Germinal center (tissue), 1 donor: ENCODE results near the gene EVI5L.
"Not testable (repeated sequence)": the region's sequence is repeated elsewhere in the genome, so short reads cannot be mapped to it uniquely, and the experiment has no call there.

Experiments
- DNase-seq: peaks from one replicate; pipeline ENCODE4 v3.0.0; 2012; ENCODE audit warnings: mixed read lengths, low spot score

Gene EVI5L

DNA sequence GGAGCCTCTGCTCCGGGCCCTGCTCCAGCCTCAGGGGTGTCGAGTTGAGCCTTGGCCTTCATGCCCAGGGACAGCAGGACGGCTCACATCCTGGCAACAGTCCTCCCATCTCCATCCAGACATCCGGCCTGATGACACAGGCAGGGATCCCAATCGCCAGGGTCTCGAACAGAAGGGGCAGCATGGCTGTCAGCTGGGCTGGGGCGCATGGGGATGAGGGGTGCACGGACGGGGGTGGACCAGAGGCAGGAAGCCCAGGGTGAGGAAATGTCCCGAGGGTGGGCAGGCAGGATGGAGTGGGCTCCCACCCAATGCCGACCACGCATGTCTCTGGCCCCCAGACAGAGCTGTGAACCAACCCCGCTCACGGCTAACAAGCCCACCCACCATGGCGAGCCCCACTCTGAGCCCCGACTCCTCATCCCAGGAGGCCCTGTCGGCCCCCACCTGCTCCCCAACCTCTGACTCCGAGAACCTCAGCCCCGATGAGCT is 16.2 kb downstream of the EVI5L start:
- DNase-seq = no peak

DNA sequence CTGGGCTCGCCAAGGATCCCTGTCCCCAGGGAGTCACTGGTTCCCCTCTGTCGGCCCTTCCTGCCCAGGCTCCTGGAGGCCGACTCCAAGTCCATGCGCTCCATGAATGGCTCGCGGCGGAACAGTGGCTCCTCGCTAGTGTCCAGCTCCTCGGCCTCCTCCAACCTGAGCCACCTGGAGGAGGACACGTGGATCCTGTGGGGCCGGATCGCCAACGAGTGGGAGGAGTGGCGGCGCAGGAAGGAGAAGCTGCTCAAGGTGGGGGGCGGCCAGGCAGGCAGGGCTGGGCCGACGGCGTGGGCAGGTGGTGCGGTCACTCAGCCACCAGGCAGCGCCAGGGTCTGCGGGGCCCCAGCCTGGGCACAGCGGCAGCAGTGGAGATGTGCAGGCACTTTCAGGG is 17.6 kb downstream of the EVI5L start:
- no peak for DNase-seq

DNA sequence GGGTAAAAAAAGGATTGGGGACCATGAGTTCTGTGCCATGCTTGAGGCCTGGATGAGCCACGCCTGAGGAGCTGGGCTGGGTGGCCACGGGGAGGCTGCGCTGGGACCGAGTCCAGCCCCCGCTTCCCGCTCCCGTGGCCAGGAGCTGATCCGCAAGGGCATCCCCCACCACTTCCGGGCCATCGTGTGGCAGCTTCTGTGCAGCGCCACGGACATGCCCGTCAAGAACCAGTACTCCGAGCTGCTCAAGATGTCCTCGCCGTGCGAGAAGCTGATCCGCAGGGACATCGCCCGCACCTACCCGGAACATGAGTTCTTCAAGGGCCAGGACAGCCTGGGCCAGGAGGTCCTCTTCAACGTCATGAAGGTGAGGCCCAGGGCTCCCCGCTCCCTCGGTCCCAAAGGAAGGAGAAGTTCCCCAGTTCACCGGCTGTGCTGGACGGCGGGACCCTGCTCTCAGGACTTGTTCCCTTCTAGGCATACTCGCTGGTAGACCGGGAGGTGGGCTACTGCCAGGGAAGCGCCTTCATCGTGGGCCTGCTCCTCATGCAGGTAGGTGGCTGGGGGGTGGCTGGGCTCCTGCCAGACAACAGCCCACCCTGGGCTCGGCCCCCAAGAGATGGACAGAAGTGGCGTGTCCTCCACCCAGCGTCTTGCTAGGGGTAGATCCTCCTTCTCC is 18.9 kb downstream of the EVI5L start:
- DNase-seq = no peak

DNA sequence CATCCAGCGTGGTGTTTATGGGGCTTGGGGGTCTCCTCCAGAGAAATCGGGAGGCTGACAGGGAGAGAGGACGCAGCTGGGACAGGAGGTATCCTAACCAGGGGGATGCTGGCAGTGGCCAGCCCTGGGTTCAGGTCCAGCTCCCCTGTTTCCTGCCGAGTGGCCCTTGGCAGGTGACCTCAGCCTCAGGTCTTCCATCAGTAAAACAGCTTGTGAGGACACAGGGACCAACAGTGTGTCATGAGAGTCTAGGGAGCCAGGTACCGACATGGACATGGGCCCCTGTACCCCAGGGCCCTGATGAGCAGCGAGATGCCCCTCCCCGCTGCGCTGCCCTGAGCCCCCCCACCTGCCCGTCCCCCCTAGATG is 19.6 kb downstream of the EVI5L start:
- DNase-seq = no peak

DNA sequence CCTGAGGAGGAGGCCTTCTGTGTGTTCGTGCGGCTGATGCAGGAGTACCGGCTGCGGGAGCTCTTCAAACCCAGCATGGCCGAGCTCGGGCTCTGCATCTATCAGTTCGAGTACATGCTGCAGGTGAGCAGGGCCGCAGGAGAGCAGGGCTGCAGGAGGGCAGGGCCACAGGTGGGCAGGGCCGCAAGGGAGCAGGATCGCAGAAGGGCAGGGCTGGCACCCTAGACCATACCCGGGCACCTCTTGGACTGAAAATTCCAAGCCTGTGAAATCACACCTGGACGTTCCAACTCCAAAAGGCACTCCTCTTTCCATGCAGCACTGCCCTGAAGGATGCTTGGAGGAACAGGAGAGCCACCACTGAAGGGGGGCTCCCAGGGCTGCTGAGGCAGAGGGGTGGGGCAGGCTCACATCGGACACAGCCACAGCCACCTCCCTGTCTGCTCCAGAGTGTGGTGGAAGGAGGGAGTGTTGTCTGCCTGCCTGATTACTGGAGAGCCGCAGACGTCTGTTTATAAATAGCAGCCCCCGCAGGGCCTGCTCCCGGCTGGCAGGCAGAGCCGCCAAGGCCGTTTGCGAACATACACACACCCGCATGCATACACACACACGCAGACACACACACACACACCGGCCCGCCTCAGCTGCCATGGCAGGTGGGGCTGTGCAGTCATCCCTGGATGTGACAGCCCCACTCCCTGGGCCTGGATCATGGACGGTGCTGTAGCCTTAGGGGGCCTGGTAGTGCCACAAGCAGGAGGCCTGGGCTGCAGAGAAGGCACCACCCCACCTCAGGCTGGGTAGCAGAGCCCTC is 20.2 kb downstream of the EVI5L start:
- no peak for DNase-seq

DNA sequence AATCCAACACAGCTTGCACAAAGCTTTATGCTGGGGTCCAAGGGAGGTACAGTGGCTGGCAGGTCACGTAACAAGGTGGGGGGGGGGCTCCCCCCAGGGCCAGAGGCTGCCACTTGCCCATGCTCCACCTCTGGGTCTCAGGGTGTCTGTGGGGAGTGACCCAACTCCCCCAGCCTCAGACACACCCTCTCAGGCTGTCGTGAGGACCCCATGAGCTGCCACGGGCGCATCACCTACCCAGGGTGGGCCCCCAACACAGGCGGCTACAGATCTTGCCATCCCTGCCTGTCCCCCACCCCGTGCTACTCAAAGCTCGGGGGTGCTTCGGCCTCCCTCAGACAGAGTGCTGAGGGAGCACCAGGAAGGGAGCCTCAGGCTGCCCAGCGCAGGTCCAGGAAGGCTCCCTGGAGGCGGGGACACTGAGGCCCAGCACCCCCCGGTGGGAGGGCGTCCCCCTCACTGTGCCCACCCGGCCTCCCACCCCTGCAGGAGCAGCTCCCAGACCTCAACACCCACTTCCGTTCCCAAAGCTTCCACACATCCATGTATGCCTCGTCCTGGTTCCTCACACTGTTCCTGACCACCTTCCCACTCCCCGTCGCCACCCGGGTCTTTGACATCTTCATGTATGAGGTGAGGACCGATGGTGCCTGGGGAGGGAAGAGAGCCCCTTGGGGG is 21.1 kb downstream of the EVI5L start:
- no peak for DNase-seq

DNA sequence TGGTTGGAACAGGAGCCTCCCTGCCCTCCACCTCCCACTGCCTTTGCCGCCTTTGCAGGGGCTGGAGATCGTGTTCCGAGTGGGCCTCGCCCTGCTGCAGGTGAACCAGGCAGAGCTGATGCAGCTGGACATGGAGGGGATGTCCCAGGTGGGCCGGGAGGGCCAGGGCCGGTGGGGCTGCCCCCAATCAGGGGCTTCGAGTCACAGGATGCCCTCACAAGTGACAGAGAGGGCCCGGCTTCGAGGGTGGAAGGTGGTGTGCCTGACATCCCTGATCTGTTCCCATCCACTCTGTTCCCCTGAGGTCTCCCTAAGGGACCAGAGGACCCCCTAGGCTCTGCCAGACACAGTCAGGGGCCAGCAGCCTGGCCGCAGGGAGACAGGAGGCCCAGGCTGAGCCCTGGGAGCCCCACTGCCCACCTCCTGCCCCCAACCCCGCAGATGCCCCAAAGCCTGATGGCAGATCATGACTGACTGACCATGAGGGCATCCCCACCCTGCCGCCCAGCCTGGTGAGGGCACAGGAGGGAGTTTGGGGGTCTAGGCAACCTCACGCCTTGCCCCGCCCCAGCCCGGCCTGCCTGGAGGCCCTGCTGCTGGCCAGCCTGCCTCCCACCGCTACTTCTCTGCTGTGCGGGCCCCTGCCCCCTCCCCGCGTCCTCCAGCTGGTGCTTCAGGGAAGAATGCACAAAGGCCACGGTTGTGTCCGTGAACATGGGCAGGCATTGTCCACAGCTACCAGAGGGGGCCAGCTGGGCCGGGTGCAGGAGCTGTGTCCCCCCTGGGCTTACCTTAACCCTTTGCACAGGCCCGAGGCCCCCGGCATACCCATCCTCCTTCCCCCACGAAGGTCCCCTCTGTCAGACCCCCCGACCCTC is 21.8 kb downstream of the EVI5L start:
- DNase-seq = no peak

DNA sequence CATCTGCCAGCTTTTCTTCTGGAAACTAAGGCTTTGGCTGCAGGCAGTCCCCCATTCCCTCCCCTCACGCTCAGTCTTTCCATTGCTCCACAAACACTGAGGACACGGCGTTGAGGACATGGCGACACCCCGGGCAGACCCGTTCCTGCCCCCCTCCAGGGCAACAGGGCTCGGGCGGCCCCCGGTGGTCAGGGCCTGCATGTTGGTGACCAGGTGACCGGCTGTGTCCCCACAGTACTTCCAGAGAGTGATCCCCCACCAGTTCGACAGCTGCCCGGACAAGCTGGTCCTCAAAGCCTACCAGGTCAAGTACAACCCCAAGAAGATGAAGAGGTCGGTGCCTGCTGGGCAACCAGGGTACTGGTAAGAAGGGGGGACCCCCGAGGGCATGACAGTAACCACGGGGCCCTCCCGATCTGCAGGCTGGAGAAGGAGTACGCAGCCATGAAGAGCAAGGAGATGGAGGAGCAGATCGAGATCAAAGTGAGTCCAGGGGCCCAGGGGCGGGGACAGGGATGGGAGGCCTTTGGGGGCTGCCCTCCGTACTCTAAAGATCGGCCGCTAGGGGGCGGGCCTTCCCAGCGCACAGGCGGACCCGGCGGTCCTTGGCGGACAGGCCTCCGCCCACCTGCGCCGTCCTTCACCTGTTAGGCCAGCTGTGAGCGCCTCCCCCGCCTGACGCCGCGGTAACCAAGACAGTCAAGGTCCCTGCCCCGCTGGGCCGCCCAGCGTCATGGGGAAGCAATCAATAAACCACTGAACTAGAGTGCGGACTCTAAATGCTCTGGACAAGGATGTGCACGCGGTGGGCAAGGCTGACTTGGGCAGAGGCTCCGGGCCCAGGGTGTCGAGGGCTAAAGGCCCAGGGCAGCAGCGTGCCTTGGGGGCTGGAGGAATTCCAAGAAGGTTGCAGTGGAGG is 23.1 kb downstream of the EVI5L start:
- DNase-seq = peak; percentile 89

DNA sequence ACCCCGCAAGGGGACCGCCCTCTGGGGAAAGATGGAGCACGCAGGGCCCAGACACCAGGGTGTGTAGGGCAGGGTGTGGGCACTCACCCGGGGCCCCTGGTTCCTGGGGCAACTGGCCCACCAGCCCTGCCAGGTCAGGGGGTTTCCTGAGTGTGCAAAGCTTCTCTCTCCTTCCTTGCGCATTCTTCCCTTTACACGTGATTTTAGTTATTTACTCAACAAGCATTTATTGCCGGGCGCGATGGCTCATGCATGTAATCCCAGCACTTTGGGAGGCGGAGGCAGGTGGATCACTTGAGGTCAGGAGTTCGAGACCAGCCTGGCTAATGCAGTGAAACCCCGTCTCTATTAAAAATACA is 23.7 kb downstream of the EVI5L start:
- no peak for DNase-seq

DNA sequence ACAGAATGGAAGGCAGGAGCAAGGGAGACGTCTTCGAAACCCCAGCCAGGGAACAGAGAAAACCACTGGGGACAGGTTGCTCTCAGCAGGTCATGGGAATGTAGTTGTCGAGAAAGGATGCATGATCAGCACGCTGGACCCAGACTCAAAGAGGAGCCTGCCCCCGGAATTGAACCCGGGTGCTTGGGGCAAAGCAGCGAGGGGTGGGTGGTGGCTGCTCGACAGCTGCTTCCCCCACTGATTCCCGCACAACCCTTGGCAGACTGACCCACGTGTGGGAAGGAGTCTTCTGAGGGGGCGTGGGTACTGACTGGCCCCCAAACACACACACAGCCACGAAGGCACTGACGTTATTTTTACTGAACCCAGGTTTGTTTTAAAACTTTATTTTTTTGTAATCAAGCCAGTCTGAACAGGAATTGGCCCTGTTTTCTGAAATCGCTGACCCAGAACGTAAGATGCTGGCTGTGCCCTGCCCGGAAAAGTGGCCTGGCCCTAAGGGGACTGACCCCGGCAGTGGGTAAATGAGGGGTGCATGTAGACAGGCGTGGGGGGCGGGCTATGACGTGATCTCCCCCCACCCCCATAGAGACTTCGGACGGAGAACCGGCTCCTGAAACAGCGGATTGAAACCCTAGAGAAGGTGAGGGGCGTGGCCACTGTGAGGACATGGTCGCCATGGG is 25.5 kb downstream of the EVI5L start:
- no peak for DNase-seq

DNA sequence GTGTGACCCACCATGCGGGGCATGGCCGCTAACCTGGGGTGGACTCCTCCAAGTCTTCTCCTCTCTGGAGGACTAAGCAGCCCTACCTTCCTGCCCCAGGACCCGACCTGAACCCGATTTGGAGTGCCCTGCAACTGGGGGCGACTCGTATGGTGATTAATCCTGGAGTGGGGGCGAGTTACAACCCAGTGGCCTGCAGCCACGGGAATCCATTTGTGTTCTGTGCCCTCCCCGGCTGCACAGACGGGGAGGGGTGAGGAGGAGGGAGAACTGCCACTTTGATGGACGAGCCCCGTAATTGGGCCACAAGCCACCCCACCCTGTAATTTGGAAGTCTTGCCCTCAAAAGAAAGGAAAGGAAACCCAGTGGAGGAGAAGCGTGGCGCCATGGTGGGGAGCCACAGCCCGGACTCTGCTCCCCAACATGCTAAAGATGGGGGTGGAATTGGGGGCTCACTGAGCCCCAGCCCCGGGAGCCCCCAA is 26.1 kb downstream of the EVI5L start:
- no peak for DNase-seq

DNA sequence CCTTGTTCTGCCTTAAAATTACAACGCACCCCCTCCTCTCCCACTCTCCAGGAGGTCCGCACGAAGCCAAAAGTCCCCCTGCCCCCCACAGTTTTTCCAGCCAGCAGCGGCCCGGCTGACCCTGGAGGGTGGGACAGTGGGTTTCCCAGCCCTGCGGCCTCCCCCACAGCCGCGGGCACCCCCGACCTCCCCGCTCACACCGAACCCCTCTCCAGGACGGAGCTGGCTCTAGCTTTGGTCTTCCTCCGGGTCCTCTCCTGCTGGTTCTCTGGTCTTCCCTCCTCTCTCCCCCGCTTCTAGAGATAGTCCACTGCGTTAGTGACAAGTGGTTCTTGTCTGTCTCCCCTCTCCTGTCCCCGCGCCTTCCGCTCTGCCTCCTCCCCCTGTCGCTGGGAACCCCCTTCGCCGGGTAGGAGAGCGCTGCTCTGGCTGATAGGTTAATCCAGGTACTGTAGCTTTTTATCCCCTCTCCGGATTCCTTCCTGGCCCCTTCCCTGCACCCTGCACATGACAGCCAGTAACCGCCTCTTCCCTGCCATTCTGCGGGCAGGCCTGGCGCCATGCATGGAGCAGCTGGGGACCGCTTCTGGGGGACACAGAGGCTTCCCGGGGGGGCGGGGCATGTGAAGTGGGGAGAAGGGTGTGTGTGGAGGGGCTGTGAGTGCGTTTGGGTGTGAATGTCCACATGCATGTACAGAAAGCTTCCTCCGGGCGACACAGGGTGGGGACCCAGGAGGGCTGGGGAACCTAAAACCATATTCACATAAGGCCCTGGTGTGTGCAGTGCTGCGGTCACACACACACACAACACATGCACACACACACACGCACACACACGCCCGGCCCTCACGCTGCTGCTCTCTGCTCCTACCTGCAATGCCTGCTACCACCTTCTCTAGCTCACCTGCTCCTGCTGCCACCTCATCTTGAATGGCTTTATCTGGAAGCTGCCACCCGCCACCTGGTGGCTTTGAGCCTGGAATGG is 27.0 kb downstream of the EVI5L start:
- no peak for DNase-seq

DNA sequence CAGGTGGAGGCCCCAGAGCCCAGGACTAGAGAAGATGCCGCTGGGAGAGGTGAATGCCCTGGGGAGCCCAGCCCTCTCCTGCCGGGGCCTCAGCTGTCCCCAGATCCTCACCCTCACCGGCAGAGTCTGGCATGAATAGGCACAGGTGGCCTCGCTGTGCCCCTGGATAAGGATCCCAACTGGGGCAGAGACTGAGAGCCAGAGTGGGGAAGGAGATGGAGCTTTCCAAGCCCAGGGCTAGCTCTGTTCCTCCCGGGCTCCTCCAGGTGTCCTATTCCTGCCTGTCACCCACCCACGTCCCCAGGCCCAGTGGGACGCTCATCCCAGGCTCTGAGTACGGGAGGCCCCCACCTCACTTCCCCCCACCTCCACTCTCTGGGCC is 27.7 kb downstream of the EVI5L start:
- DNase-seq = no peak

DNA sequence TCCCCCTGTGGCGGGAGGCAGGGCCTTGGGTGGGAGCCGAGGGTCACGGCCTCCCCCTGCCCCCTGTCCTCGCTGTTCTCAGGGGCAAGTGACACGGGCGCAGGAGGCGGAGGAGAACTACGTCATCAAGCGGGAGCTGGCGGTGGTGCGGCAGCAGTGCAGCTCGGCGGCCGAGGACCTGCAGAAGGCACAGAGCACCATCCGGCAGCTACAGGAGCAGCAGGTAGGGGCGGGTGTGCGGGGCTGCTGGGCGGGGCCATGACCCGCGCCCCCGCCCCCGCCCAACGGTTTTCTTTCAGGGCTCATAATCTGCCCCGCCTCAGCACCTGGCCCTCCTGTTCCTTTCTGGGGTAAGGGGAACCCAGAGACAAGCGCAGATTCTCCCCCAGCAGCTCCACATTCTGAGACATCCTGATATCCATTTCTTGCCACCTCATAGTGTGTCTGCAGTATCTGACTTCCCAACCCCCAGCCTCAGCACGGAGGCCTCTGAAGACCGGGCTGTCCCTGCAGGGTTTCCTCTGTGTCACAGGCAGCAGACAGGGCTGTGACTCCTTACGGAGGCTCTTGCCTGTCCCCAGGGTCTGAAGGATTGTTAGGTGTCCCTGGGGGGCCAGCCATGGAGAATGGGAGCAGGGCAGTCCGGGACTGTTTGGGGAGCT is 28.2 kb downstream of the EVI5L start:
- peak; percentile 42 for DNase-seq

DNA sequence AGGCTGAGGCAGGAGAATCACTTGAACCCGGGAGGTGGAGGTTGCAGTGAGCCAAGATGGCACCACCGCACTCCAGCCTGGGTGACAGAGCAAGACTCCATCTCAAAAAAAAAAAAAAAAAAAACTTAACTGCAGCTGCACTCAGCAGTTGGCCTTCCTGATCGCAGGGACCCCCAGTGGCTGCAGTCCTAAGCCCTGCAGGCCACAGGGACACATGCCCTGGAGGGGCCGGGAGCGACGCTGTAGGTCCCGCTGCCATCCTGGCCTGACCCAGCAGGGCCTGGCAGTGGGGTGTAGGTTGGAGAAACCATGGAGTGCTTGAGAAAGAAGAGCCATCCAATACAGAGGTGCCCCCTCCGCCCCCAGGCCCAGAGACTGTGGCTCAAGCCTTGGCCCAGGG is 29.1 kb downstream of the EVI5L start:
- DNase-seq = not testable (repeated sequence)

DNA sequence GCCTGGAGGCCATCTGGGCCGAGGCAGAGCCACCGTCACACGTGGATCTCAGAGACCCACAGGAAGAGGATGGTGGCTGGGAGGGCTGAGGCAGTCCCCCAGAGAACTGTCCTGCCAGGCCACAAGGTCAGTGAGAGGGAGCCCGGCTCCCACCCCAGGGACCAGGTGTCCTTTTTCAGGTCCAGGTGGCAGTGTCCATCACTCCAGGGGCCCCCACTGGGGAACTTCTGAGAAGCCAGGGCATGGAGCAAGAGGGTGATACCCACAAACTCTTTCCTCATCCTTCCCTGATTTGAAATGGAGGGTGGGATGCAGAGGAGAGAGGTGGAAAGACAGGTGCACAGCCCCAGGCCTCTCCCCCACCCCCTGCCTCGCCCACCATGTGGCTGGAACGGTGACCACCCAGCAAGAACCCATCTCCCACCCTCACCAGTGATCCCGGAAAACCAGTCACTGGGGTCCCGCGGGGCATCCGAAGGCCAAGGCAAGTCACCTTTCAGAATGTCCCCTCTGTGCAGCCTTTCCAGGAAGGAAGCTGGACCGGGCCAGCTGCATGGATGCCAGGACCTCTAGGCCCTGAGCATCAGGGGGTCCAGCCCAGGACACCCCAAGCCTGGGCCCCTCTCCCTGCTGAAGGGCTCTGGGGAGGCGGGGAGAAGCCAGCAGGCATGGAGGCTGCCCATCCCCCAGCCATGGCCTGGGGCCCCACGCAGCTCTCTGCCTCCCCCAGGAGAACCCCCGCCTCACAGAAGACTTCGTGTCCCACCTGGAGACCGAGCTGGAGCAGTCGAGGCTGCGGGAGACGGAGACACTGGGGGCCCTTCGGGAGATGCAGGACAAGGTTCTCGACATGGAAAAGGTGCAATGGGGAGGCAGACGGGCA is 30.1 kb downstream of the EVI5L start:
- DNase-seq = no peak
